H1 (cell line): ENCODE results near the gene BABAM2. TPM values are rescaled to one million over a fixed set of nuclear protein-coding genes. Genes with fewer than 3 reads are reported as not detected.

ENCODE experiments used
- ASH2L ChIP-seq: fragments of 200-600, 300-600 bp; sonication (generic); IDR thresholded peaks from one replicate; pipeline ENCODE4 v1.7.1; 2017; ENCODE audit warnings: low read length
- CHD1 ChIP-seq: IDR thresholded peaks from 2 replicates; pipeline ENCODE4 v1.6.1; 2012; ENCODE audit warnings: low read depth, low read length, improper control_type of control experiment
- CTBP2 ChIP-seq: IDR thresholded peaks from 2 replicates; pipeline ENCODE4 v1.7.0; 2011; ENCODE audit warnings: borderline replicate concordance, mild to moderate bottlenecking, moderate library complexity, mixed read lengths, low read length; ENCODE audit not compliant: insufficient read depth, insufficient read length
- KDM4A ChIP-seq: IDR thresholded peaks from one replicate; pipeline ENCODE4 v1.7.1; 2012; ENCODE audit warnings: low read depth, mild to moderate bottlenecking, moderate library complexity, low read length, inconsistent platforms; ENCODE audit not compliant: severe bottlenecking
- TAF1 ChIP-seq: IDR thresholded peaks from 2 replicates; pipeline ENCODE4 v1.6.1; 2011; ENCODE audit warnings: mild to moderate bottlenecking, low read depth, low read length
- polyA plus RNA-seq, 7 experiments: library from polyadenylated mRNA; depleted of rRNA in 3 of 7; stranded (reverse) in 5 of 7; unstranded in 2 of 7; fragments of >200 nt in 5 of 7; fragments of 200-250 nt in 2 of 7; gene quantifications; 1 replicate in 5 of 7; 2 replicates in 1 of 7; 4 replicates in 1 of 7; pipeline versions ENCODE4 v1.2.1 to v1.2.3, GENCODE V29; 2011 to 2013; ENCODE audit warnings: missing spikeins in 2 of 7, mixed read lengths in 2 of 7
- total RNA-seq: library from RNA; stranded (reverse); fragmentation: NEBNext Ultra II Directional; extraction: Animal tissue kit (Norgen Biotek cat#: 25700); gene quantifications from 2 replicates; pipeline ENCODE4 v1.2.1, GENCODE V29; 2021

The BABAM2 gene
- total and polyA plus RNA-seq, 2 of the 8 experiments (the other 6 are each of a cell fraction or from before 2014, with no cell fraction given) = 15.8 to 20.9 TPM

- no peak for TF ChIP-seq ASH2L
- TF ChIP-seq CTBP2 = no peak
- no peak for TF ChIP-seq CHD1
- no peak for TF ChIP-seq KDM4A
- TF ChIP-seq TAF1 = no peak
Measured at GRCh38 chr2:28063492-28063962, 173.0 kb downstream of the BABAM2 start (continued).
